Measurements from ENCODE around the gene FALEC.

Gene FALEC

GRCh38 chr1:150574260-150575071 lies 58.9 kb downstream of the FALEC start:
- peaks cover 40 to 44% of the 10 kb centered on the region in 2 donors for H3K4me1 ChIP-seq (ENCODE audit: control insufficient read depth in 2 of 2, insufficient read depth in 2 of 2, low read length in 2 of 2)
- H3K27ac ChIP-seq (ENCODE audit: low read depth in 2 of 2, low read length in 2 of 2) = peak overlapping the region; percentile 75 to 95

DNA sequence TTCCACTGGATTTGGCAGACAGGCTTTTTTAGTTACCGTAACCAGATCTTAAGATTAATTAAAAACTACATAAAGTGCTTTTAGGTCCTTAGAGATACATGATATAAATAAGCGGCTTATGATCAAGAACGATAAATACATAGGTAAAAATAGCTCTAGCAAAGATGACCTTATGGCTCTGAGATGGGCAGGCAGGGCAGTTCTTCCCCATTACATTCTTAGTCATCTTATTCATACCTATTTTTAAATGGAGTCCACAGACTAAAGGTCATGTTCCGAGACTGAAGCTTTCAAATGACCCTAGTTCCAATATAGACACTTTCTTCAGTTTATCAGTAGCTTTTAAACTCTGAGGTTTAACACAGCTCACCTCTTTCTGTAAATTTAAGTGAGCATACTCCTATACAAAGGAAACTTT lies 59.5 kb downstream of the FALEC start:
- Histone ChIP-seq H3K9ac (ENCODE audit: low read depth in 1 of 2, low read length in 2 of 2) (peak overlapping the region; percentile 93 to 100), H3K27me3 (ENCODE audit: control insufficient read depth in 2 of 2, insufficient read depth in 2 of 2, low read length in 2 of 2) (no peaks in the 10 kb centered on the region), H3K36me3 (ENCODE audit: control insufficient read depth in 2 of 2, insufficient read depth in 2 of 2, low read length in 2 of 2) (peaks cover 49 to 52% of the 10 kb centered on the region in 2 donors), H3K9me3 (ENCODE audit: control insufficient read depth in 2 of 2, low read length in 2 of 2) (no peaks in the 10 kb centered on the region), H3K27ac (ENCODE audit: low read depth in 2 of 2, low read length in 2 of 2) (peak overlapping the region; percentile 75 to 95), H3K4me3 (ENCODE audit: low read length in 2 of 2) (peak overlapping the region; percentile 84 to 94), H3K4me1 (ENCODE audit: control insufficient read depth in 2 of 2, insufficient read depth in 2 of 2, low read length in 2 of 2) (peaks cover 38 to 40% of the 10 kb centered on the region in 2 donors)

More at GRCh38 chr1:150574260-150575071, 58.9 kb downstream of the FALEC start:
- H3K4me3 ChIP-seq (ENCODE audit: low read length in 2 of 2) = peak overlapping the region; percentile 84 to 94
- peak overlapping the region; percentile 28 to 60 for H3K9ac ChIP-seq (ENCODE audit: low read depth in 1 of 2, low read length in 2 of 2)
- H3K9me3 ChIP-seq (ENCODE audit: control insufficient read depth in 2 of 2, low read length in 2 of 2) = no peaks in the 10 kb centered on the region
- peaks cover 55 to 58% of the 10 kb centered on the region in 2 donors for H3K36me3 ChIP-seq (ENCODE audit: control insufficient read depth in 2 of 2, insufficient read depth in 2 of 2, low read length in 2 of 2)
- H3K27me3 ChIP-seq (ENCODE audit: control insufficient read depth in 2 of 2, insufficient read depth in 2 of 2, low read length in 2 of 2) = no peaks in the 10 kb centered on the region

GRCh38 chr1:150575518-150576366 lies 60.2 kb downstream of the FALEC start:
- Histone ChIP-seq H3K36me3 (ENCODE audit: control insufficient read depth in 2 of 2, insufficient read depth in 2 of 2, low read length in 2 of 2) (peaks cover 45 to 48% of the 10 kb centered on the region in 2 donors), H3K9ac (ENCODE audit: low read depth in 1 of 2, low read length in 2 of 2) (peak overlapping the region; percentile 93 to 100), H3K4me3 (ENCODE audit: low read length in 2 of 2) (peak overlapping the region; percentile 84 to 94), H3K27me3 (ENCODE audit: control insufficient read depth in 2 of 2, insufficient read depth in 2 of 2, low read length in 2 of 2) (no peaks in the 10 kb centered on the region), H3K4me1 (ENCODE audit: control insufficient read depth in 2 of 2, insufficient read depth in 2 of 2, low read length in 2 of 2) (peaks cover 43 to 44% of the 10 kb centered on the region in 2 donors), H3K27ac (ENCODE audit: low read depth in 2 of 2, low read length in 2 of 2) (peak overlapping the region; percentile 75 to 95), H3K9me3 (ENCODE audit: control insufficient read depth in 2 of 2, low read length in 2 of 2) (no peaks in the 10 kb centered on the region)

GRCh38 chr1:150576367-150576711 lies 60.8 kb downstream of the FALEC start:
- H3K9ac ChIP-seq (ENCODE audit: low read depth in 1 of 2, low read length in 2 of 2) = peak overlapping the region; percentile 93 to 100
- no peaks in the 10 kb centered on the region for H3K27me3 ChIP-seq (ENCODE audit: control insufficient read depth in 2 of 2, insufficient read depth in 2 of 2, low read length in 2 of 2)
- peak overlapping the region; percentile 84 to 94 for H3K4me3 ChIP-seq (ENCODE audit: low read length in 2 of 2)
- H3K4me1 ChIP-seq (ENCODE audit: control insufficient read depth in 2 of 2, insufficient read depth in 2 of 2, low read length in 2 of 2) = peaks cover 39 to 43% of the 10 kb centered on the region in 2 donors
- no peaks in the 10 kb centered on the region for H3K9me3 ChIP-seq (ENCODE audit: control insufficient read depth in 2 of 2, low read length in 2 of 2)
- H3K36me3 ChIP-seq (ENCODE audit: control insufficient read depth in 2 of 2, insufficient read depth in 2 of 2, low read length in 2 of 2) = peaks cover 45% of the 10 kb centered on the region in 2 donors
- peak overlapping the region; percentile 75 to 95 for H3K27ac ChIP-seq (ENCODE audit: low read depth in 2 of 2, low read length in 2 of 2)

- H3K9me3 ChIP-seq (ENCODE audit: control insufficient read depth in 2 of 2, low read length in 2 of 2) = no peaks in the 10 kb centered on the region
- peaks cover 45% of the 10 kb centered on the region in 2 donors for H3K36me3 ChIP-seq (ENCODE audit: control insufficient read depth in 2 of 2, insufficient read depth in 2 of 2, low read length in 2 of 2)
- peak overlapping the region; percentile 84 to 94 for H3K4me3 ChIP-seq (ENCODE audit: low read length in 2 of 2)
- peak overlapping the region; percentile 93 to 100 for H3K9ac ChIP-seq (ENCODE audit: low read depth in 1 of 2, low read length in 2 of 2)
- H3K27me3 ChIP-seq (ENCODE audit: control insufficient read depth in 2 of 2, insufficient read depth in 2 of 2, low read length in 2 of 2) = no peaks in the 10 kb centered on the region
- peak overlapping the region; percentile 95 to 96 for H3K27ac ChIP-seq (ENCODE audit: low read depth in 2 of 2, low read length in 2 of 2)
- peaks cover 37 to 43% of the 10 kb centered on the region in 2 donors for H3K4me1 ChIP-seq (ENCODE audit: control insufficient read depth in 2 of 2, insufficient read depth in 2 of 2, low read length in 2 of 2)
Observed at GRCh38 chr1:150576794-150577556, 61.4 kb downstream of the FALEC start.

- Histone ChIP-seq H3K9me3 (ENCODE audit: control insufficient read depth in 2 of 2, low read length in 2 of 2) (no peaks in the 10 kb centered on the region), H3K36me3 (ENCODE audit: control insufficient read depth in 2 of 2, insufficient read depth in 2 of 2, low read length in 2 of 2) (peaks cover 42 to 45% of the 10 kb centered on the region in 2 donors), H3K27ac (ENCODE audit: low read depth in 2 of 2, low read length in 2 of 2) (peak overlapping the region; percentile 95 to 96), H3K4me3 (ENCODE audit: low read length in 2 of 2) (peak overlapping the region; percentile 84 to 94), H3K4me1 (ENCODE audit: control insufficient read depth in 2 of 2, insufficient read depth in 2 of 2, low read length in 2 of 2) (peaks cover 36 to 48% of the 10 kb centered on the region in 2 donors), H3K9ac (ENCODE audit: low read depth in 1 of 2, low read length in 2 of 2) (peak overlapping the region; percentile 93 to 100), H3K27me3 (ENCODE audit: control insufficient read depth in 2 of 2, insufficient read depth in 2 of 2, low read length in 2 of 2) (no peaks in the 10 kb centered on the region)
Observed at GRCh38 chr1:150577557-150578271, 62.2 kb downstream of the FALEC start.

DNA sequence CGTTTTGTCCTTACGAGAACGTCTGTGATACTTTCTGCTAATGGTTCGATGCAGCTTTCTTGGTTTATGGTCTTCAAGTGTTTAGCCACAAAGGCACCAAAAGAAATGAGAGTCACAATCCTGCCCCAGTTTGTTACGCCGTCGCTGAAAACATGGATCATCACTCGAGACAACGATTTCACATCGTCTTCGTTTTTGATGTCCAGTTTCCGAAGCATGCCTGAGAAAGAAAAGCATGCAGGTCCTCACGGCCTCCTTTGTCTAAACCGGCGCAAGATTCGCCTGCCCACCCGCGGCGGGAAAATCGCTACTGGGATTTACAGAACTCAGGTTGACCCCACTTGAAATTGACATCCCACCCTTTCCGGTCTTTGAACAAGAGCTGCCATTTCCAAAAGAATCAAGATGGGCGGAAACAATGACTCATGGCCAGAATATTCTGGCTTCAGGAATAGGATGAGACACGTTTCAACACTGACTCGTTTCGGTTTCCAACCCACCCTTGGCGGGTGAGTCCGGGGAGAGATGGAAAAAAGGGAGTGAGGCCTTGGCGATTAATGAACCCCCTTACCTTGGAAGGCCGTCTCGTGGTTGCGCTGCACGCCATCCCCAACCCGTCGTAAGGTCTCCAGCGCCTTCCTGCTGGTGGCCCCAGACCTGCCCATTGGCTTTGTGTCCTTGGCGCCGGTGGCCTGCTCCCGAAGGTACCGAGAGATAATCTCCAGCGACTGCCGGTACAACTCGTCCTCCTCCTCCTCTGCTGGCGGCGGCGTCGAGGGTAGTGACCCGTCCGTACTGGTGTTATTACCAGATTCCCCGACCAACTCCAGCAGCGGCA lies 62.9 kb downstream of the FALEC start:
- H3K27ac ChIP-seq (ENCODE audit: low read depth in 2 of 2, low read length in 2 of 2) = peak overlapping the region; percentile 95 to 96
- H3K4me3 ChIP-seq (ENCODE audit: low read length in 2 of 2) = peak overlapping the region; percentile 84 to 94
- peak overlapping the region; percentile 93 to 100 for H3K9ac ChIP-seq (ENCODE audit: low read depth in 1 of 2, low read length in 2 of 2)
- no peaks in the 10 kb centered on the region for H3K9me3 ChIP-seq (ENCODE audit: control insufficient read depth in 2 of 2, low read length in 2 of 2)
- peaks cover 29 to 40% of the 10 kb centered on the region in 2 donors for H3K4me1 ChIP-seq (ENCODE audit: control insufficient read depth in 2 of 2, insufficient read depth in 2 of 2, low read length in 2 of 2)
- H3K27me3 ChIP-seq (ENCODE audit: control insufficient read depth in 2 of 2, insufficient read depth in 2 of 2, low read length in 2 of 2) = no peaks in the 10 kb centered on the region
- H3K36me3 ChIP-seq (ENCODE audit: control insufficient read depth in 2 of 2, insufficient read depth in 2 of 2, low read length in 2 of 2) = peaks cover 36 to 37% of the 10 kb centered on the region in 2 donors

GRCh38 chr1:150579110-150579944 lies 63.8 kb downstream of the FALEC start, which contains the start of gene MCL1:
TSS of gene MCL1 (minus strand) at chr1:150579610. CDS start at chr1:150579530, 80 bp downstream.
- Histone ChIP-seq H3K4me3 (ENCODE audit: low read length in 2 of 2) (peak within 1 kb of the TSS; percentile 84 to 94), H3K4me1 (ENCODE audit: control insufficient read depth in 2 of 2, insufficient read depth in 2 of 2, low read length in 2 of 2) (peaks cover 24 to 36% of the 10 kb centered on the region in 2 donors), H3K9ac (ENCODE audit: low read depth in 1 of 2, low read length in 2 of 2) (peak within 1 kb of the TSS; percentile 95 to 100), H3K27me3 (ENCODE audit: control insufficient read depth in 2 of 2, insufficient read depth in 2 of 2, low read length in 2 of 2) (no peaks in the 10 kb centered on the region), H3K9me3 (ENCODE audit: control insufficient read depth in 2 of 2, low read length in 2 of 2) (no peaks in the 10 kb centered on the region), H3K36me3 (ENCODE audit: control insufficient read depth in 2 of 2, insufficient read depth in 2 of 2, low read length in 2 of 2) (peaks cover 32 to 33% of the 10 kb centered on the region in 2 donors), H3K27ac (ENCODE audit: low read depth in 2 of 2, low read length in 2 of 2) (peak within 1 kb of the TSS; percentile 96 to 97)

Data from mucosa of rectum (tissue), 2 donors.